Choroid plexus epithelial cell (primary cell): ENCODE measurements around the gene CASP3.
A peak's percentile ranks its signal among the peaks of the same experiment; 100 is the strongest.

ENCODE experiments used
- DNase-seq: peaks from one replicate; pipeline ENCODE4 v3.0.0-alpha.2; 2010; ENCODE audit warnings: low read depth
- H3K4me3 ChIP-seq: 2 replicates; pipeline ENCODE4 v1.5.1; 2011; ENCODE audit warnings: low read depth, mild to moderate bottlenecking, control low read depth, low read length, moderate library complexity
- TF ChIP-seq, protein P1 (sequence below): conservative IDR thresholded peaks from 2 replicates; pipeline ENCODE4 v1.5.1; 2011; ENCODE audit warnings: low read depth, mild to moderate bottlenecking, control low read depth, inconsistent platforms, low read length, moderate library complexity

Gene CASP3

GRCh38 chr4:184688447-184688846 lies 39.2 kb upstream of the CASP3 start:
- TF ChIP-seq, protein P1, sequence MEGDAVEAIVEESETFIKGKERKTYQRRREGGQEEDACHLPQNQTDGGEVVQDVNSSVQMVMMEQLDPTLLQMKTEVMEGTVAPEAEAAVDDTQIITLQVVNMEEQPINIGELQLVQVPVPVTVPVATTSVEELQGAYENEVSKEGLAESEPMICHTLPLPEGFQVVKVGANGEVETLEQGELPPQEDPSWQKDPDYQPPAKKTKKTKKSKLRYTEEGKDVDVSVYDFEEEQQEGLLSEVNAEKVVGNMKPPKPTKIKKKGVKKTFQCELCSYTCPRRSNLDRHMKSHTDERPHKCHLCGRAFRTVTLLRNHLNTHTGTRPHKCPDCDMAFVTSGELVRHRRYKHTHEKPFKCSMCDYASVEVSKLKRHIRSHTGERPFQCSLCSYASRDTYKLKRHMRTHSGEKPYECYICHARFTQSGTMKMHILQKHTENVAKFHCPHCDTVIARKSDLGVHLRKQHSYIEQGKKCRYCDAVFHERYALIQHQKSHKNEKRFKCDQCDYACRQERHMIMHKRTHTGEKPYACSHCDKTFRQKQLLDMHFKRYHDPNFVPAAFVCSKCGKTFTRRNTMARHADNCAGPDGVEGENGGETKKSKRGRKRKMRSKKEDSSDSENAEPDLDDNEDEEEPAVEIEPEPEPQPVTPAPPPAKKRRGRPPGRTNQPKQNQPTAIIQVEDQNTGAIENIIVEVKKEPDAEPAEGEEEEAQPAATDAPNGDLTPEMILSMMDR = no peak
- DNase-seq = peak; percentile 91
- H3K4me3 ChIP-seq = no peak overlapping the region

GRCh38 chr4:184688005-184688404 lies 38.8 kb upstream of the CASP3 start:
- no peak overlapping the region for H3K4me3 ChIP-seq
- TF ChIP-seq, protein P1 = no peak
- DNase-seq = no peak

DNA sequence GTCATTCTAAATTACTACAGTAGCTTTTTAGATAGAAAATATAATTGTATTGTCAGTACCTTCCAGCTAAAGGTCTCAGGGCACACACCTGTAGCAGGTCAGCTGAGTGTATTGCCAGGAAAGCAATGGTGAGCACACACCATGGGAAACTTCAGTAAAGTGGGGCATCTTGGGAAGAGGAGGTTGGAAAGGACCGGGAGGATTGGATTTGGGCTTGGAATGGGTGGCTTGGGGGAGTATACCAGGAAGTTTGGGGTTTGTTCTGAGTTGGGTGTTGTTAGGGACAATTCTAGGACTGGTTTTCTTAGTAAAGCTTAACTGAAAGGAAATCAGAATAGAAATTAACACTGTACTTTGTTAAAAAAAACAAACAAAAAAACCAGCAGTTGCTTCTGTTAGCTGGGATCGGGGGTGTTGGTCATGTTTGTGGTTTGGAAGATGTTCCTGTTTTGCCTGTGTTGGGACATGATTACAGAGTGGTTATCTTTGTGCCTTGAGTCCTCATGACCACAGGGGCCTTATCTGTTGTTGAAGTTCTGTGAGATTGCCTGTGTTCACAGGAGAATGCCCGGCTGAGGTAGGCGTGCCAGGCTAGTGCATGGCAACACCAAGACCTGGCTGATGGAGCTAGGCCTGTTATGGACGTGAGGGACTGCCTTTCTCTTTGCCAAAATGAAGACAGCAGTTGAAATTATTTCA lies 35.4 kb upstream of the CASP3 start:
- DNase-seq = peak; percentile 53
- TF ChIP-seq, protein P1 = no peak
- H3K4me3 ChIP-seq = no peak overlapping the region

- no peak for DNase-seq
- TF ChIP-seq, protein P1 = no peak
- no peak overlapping the region for H3K4me3 ChIP-seq
These were observed 32.7 kb upstream of the CASP3 start for GRCh38 chr4:184681916-184682315.

DNA sequence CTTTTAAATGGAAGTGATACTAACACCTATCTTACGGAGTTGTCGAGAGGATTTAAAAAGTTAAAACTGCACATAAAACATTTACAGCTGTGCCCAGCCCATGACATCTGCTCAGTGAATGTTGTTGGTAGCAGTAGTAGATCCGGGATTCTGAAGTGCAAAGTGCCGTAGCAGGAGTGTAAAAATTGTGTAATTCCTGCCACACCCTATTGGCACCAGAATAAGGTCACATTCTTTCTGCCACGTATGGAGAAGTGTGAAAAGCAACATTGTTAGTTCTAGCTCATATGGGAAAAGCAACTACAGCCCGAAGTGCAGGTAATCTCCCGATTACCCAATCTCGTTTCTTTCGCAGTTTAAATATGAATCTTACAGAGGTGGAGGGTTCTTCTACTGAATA lies 31.5 kb upstream of the CASP3 start:
- no peak for DNase-seq
- TF ChIP-seq, protein P1 = no peak
- H3K4me3 ChIP-seq = no peak overlapping the region

- no peak overlapping the region for H3K4me3 ChIP-seq
- no peak for DNase-seq
- TF ChIP-seq, protein P1 = no peak
These were observed 26.7 kb upstream of the CASP3 start for GRCh38 chr4:184675821-184676492.

GRCh38 chr4:184675018-184675417 lies 25.8 kb upstream of the CASP3 start:
- H3K4me3 ChIP-seq = no peak overlapping the region
- TF ChIP-seq, protein P1 = no peak
- no peak for DNase-seq
